GM13976 (cell line): ENCODE measurements around the gene UPF2.
"Not testable (repeated sequence)": the region's sequence is repeated elsewhere in the genome, so short reads cannot be mapped to it uniquely, and the experiment has no call there.

ENCODE experiments used
- DNase-seq: peaks from one replicate; pipeline ENCODE4 v3.0.0; 2012; ENCODE audit warnings: low spot score
- CTCF ChIP-seq: IDR thresholded peaks from 2 replicates; pipeline ENCODE4 v1.5.1; 2012; ENCODE audit warnings: borderline replicate concordance, mild to moderate bottlenecking; ENCODE audit not compliant: insufficient read depth; ENCODE audit errors: extremely low read depth, missing control alignments, control extremely low read depth
- in situ Hi-C: fragments of 300-500 bp; cut with MboI; formaldehyde crosslinking; loops from one replicate; pipeline ENCODE4 v1.12.0; 2022; ENCODE audit warnings: low sequenced_read_pairs, mixed read lengths, inconsistent platforms; ENCODE audit not compliant: unreplicated experiment

Gene UPF2

DNA sequence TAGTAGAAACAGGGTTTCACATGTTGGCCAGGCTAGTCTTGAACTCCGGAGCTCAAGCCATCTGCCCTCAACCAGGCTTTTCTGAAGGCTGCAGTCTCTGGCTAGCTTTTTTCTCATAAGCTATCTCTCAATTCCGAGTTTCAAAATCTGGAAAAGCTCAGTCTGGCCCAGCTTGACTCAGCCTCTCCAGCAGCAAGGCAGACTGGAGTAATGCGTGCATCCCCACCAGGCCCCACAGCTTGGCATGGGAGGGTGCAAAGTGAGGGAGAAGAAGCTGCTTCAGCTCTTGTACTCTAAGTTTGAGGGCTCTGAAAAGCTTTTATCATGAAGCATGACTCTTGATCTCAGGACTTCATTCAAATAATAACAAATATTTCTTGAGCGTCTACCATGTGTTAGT lies 30.9 kb upstream of the UPF2 start:
- DNase-seq: no peak
- in situ Hi-C loops: no loop called here
- no peak for TF ChIP-seq CTCF

DNA sequence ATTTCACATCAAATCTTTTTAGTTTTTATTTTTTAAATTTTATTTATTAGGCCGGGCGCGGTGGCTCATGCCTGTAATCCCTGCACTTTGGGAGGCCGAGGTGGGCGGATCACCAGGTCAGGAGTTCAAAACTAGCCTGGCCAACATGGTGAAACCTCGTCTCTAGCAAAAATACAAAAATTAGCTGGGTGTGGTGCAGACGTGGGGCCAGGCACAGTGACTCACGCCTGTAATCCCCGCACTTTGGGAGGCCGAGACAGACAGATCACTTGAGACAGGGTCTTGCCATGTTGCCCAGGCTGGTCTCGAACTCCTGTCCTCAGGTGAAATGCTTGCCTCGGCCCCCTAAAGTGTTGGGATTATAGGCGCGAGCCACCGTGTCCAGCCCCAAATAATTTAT lies 28.8 kb upstream of the UPF2 start:
- DNase-seq, in situ Hi-C loops: not testable (repeated sequence)

GRCh38 chr10:12068449-12069269 lies 26.1 kb upstream of the UPF2 start, which contains the start of gene DHTKD1:
Gene DHTKD1, plus strand, starts transcription at chr10:12068954. Its CDS starts 80 bp downstream, at chr10:12069034.
- in situ Hi-C loops: no loop called here
- DNase-seq: peak; percentile 100

DNA sequence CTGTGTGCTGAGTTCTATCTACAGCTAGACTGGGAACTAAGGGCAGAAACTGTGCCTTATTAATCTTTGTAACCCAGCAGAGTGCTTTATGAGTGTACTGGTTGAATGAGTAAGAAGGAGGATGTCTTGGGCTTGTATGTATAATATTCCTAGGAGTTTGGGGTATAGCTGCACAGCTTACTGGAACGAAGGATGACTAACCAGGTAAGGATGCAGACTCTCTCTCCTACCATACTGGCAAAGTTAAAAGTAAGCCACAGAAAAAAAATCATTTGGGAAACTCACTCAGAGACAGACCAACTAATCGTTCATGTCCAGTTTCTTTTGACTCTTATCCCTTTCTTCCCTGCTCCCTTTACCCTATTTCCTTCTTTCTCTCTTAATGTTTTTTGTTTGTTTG lies 24.7 kb upstream of the UPF2 start:
- no peak for DNase-seq
- in situ Hi-C loops: no loop called here
- TF ChIP-seq CTCF: no peak

More at GRCh38 chr10:12068449-12069269, 26.1 kb upstream of the UPF2 start, which contains the start of gene DHTKD1:
- no peak for TF ChIP-seq CTCF

GRCh38 chr10:12063483-12063818 lies 20.8 kb upstream of the UPF2 start:
- in situ Hi-C loops: no loop called here
- no peak for DNase-seq
- no peak for TF ChIP-seq CTCF

DNA sequence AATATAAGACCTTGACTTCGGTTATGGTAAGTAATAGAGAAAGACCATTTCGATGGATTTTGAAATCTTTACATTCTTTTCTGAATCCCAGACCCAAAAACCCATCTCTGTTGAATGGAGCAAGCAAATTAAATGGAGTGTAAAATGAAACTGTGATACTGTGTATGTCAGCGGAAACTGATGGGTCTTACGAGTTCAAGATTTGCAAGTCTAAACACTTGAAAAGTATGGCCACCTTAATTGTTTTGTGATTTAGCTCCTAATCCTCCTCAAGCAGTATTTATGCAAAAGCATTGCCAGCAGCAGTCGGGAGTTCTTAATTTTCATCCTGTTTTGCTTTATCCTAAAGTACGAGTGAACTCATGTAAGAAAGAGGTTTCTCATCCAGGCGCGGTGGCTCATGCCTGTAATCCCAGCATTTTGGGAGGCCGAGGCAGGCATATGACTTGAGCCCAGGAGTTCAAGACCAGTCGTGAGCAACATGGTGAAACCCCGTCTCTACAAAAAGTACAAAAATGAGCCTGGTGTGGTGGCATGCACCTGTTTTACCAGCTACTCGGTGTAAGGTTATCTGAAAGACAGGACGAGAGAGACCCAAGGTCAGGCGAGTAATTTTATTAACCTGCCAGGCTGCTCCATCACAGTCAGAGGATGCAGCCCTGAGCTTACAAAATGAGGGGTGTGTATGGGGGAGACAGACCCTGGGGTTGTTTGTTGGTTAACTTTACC lies 20.3 kb upstream of the UPF2 start:
- DNase-seq: no peak
- no peak for TF ChIP-seq CTCF
- in situ Hi-C loops: no loop called here

DNA sequence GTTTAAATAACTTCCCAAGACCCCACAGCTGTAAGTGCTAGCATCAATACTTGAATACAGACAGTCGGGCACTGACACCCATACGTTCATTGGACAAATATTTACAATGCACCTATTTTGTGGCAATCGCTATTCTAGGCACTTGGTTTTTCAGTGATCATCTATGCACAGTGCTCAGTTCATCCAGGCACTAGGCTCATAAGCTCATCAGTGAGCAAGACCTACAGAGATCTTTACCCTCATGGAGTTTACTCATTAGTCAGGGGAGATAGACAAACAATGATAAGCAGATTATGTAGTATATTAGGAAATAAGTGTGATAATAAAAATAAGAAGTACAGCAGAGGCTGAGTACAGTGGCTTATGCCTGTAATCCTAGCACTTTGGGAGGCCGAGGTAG lies 18.5 kb upstream of the UPF2 start:
- in situ Hi-C loops: no loop called here
- no peak for TF ChIP-seq CTCF
- no peak for DNase-seq
